A549 (cell line): Measurements from ENCODE around the gene TFEB.

Experiments used
- BCL3 ChIP-seq: fragments of >200 bp; sonication (Bioruptor Twin); formaldehyde crosslinking; IDR thresholded peaks from 3 replicates; pipeline ENCODE4 v1.6.1; 2016
- CTCF ChIP-seq: fragments of >200 bp; sonication (Bioruptor Twin); formaldehyde crosslinking; IDR thresholded peaks from 3 replicates; pipeline ENCODE4 v1.5.1; 2016
- ELK1 ChIP-seq: fragments of 150-350 bp; IDR thresholded peaks from 2 replicates; pipeline ENCODE4 v1.6.1; 2014; ENCODE audit warnings: low read depth, mild to moderate bottlenecking, low read length
- ESRRA ChIP-seq: fragments of 150-350 bp; IDR thresholded peaks from 2 replicates; pipeline ENCODE4 v1.6.1; 2014; ENCODE audit warnings: mild to moderate bottlenecking, low read length, borderline replicate concordance
- NR3C1 ChIP-seq: fragments of >200 bp; sonication (Bioruptor Twin); formaldehyde crosslinking; IDR thresholded peaks from 3 replicates; pipeline ENCODE4 v1.6.1; 2017
- POLR2A ChIP-seq: IDR thresholded peaks from 2 replicates; pipeline ENCODE4 v1.6.1; 2012; ENCODE audit warnings: mild to moderate bottlenecking, low read length
- RAD21 ChIP-seq, 2 experiments: fragments of >200 bp in 1 of 2; sonication (Bioruptor Twin) in 1 of 2; formaldehyde crosslinking in 1 of 2; IDR thresholded peaks in 1 of 2; conservative IDR thresholded peaks in 1 of 2; 2 replicates in 1 of 2; 3 replicates in 1 of 2; pipeline ENCODE4 v1.6.1; 2012 to 2018; ENCODE audit warnings: inconsistent platforms in 1 of 2
- REST ChIP-seq: fragments of 200-600 bp; sonication (generic); IDR thresholded peaks from 2 replicates; pipeline ENCODE4 v1.6.1; 2016; ENCODE audit warnings: antibody characterized with exemption, mild to moderate bottlenecking, moderate library complexity
- ZSCAN20 ChIP-seq: fragments of 250-450 bp; sonication (Bioruptor Pico); IDR thresholded peaks from 2 replicates; pipeline ENCODE4 v1.8.0; 2022; ENCODE audit warnings: mild to moderate bottlenecking, moderate library complexity

GRCh38 chr6:41657131-41658094 is 78.0 kb downstream of the TFEB start:
- TF ChIP-seq CTCF (no peak), RAD21 (conservative IDR thresholded peaks at IDR 0.05 in 1 of 2, IDR thresholded peaks at IDR 0.05 in 1 of 2) (no peak), POLR2A (no peak), ESRRA (no peak), ELK1 (no peak), BCL3 (no peak), ZSCAN20 (no peak), NR3C1 (no peak), REST (no peak)
